ENCODE measurements around the gene KCNN4.
"Not testable (repeated sequence)": the region's sequence is repeated elsewhere in the genome, so short reads cannot be mapped to it uniquely, and the experiment has no call there.

The KCNN4 gene

GRCh38 chr19:43779147-43779819, 1.5 kb downstream of the KCNN4 start:
- TF ChIP-seq POLR2A (IDR thresholded peaks at IDR 0.05; ENCODE audit: low read depth, low read length) (no peak), POLR2AphosphoS5 (IDR thresholded peaks at IDR 0.05; ENCODE audit: low read depth, low read length) (no peak), TAF1 (IDR thresholded peaks at IDR 0.05; ENCODE audit: borderline replicate concordance, low read depth, low read length) (no peak)
- DNase-seq (ENCODE audit: insufficient read length) (no peak), FAIRE-seq (no peak)

- DNase-seq (ENCODE audit: insufficient read length) (no peak), FAIRE-seq (no peak)
- TF ChIP-seq POLR2AphosphoS5 (IDR thresholded peaks at IDR 0.05; ENCODE audit: low read depth, low read length) = no peak
- no peak for TF ChIP-seq POLR2A (IDR thresholded peaks at IDR 0.05; ENCODE audit: low read depth, low read length)
- no peak for TF ChIP-seq TAF1 (IDR thresholded peaks at IDR 0.05; ENCODE audit: borderline replicate concordance, low read depth, low read length)
Measured at GRCh38 chr19:43778651-43779050, 2.1 kb downstream of the KCNN4 start.

DNA sequence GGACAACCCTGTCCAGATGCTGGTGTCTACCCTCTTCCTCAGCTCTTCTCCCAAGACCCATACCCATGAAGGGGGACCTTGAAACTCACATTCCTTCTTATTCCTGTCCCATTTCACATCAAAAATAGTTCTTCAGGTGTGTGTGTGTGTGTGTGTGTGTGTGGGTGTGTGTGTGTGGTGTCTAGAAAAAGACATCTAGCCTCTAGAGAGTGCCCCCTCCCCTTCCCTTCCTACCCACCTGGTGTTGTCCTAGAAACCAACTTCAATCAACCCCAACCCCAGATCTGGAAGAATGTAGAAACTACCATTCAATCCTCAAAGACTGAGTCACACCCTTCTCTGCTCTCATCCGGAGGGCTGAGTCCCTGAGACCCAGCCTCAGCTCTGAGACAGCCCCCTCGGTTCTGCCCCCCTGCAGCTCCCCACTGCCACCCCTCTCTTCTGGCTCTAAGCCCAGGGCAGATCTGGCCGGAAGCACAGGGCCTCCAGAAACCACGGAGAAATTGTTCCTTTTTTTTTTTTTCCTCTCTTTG, 3.5 kb downstream of the KCNN4 start:
- no peak for FAIRE-seq
- TF ChIP-seq TAF1 (IDR thresholded peaks at IDR 0.05; ENCODE audit: borderline replicate concordance, low read depth, low read length) (no peak), POLR2AphosphoS5 (IDR thresholded peaks at IDR 0.05; ENCODE audit: low read depth, low read length) (no peak), POLR2A (IDR thresholded peaks at IDR 0.05; ENCODE audit: low read depth, low read length) (no peak)
- no peak for DNase-seq (ENCODE audit: insufficient read length)

DNA sequence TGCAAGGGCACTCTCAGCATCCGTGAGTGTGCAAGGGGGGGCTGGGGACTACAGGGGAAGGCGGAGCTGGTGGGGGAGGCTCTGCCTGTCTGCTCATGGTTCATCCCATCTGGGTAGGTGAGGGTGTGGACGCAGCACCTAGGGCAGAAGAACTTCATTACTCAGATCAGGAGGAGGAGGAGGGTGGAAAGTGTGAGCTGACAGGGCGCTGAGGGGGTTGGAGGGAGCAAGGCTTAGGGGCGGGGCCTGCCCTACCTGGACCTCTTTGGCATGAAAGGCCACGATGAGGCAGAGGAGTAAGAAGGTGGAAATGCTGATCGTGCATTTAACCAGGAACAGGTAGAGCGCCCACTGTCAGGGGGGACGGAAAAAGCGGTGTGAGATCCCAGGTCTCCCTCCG, 4.5 kb downstream of the KCNN4 start:
- FAIRE-seq (peak; percentile 14), DNase-seq (ENCODE audit: insufficient read length) (no peak)
- no peak for TF ChIP-seq TAF1 (IDR thresholded peaks at IDR 0.05; ENCODE audit: borderline replicate concordance, low read depth, low read length)

DNA sequence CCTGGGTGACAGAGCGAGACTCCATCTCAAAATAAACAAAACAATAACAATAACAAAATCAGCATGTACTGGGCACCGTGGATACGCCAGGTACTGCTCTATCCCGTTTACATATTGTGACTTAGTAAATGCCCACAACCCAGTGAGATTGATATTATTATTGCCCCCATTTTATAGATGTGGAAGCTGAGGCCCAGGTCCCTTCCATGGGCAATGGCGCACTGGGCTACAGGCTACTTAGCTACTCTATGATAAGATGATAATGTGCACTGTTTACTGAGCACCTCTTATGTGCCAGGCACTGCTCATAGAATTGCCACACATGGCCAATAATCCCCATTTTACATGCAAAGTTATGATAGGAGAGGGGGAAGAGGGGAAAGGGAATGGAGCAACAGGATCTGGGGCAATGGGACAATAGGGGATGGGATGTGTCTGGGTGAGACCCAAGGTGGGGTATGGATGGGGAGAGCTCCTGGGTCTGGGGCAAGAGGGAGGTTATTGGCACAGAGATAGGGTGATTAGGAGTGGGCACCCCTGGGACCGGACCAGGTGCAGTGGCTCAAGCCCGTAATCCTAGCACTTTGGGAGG, 5.4 kb downstream of the KCNN4 start:
- no peak for DNase-seq (ENCODE audit: insufficient read length)
- FAIRE-seq = no peak
- no peak for TF ChIP-seq TAF1 (IDR thresholded peaks at IDR 0.05; ENCODE audit: borderline replicate concordance, low read depth, low read length)
- TF ChIP-seq POLR2AphosphoS5 (IDR thresholded peaks at IDR 0.05; ENCODE audit: low read depth, low read length) = no peak
- TF ChIP-seq POLR2A (IDR thresholded peaks at IDR 0.05; ENCODE audit: low read depth, low read length) = no peak

- not testable (repeated sequence) for DNase-seq (ENCODE audit: insufficient read length); FAIRE-seq
Measured at GRCh38 chr19:43774940-43775258, 5.9 kb downstream of the KCNN4 start.

DNA sequence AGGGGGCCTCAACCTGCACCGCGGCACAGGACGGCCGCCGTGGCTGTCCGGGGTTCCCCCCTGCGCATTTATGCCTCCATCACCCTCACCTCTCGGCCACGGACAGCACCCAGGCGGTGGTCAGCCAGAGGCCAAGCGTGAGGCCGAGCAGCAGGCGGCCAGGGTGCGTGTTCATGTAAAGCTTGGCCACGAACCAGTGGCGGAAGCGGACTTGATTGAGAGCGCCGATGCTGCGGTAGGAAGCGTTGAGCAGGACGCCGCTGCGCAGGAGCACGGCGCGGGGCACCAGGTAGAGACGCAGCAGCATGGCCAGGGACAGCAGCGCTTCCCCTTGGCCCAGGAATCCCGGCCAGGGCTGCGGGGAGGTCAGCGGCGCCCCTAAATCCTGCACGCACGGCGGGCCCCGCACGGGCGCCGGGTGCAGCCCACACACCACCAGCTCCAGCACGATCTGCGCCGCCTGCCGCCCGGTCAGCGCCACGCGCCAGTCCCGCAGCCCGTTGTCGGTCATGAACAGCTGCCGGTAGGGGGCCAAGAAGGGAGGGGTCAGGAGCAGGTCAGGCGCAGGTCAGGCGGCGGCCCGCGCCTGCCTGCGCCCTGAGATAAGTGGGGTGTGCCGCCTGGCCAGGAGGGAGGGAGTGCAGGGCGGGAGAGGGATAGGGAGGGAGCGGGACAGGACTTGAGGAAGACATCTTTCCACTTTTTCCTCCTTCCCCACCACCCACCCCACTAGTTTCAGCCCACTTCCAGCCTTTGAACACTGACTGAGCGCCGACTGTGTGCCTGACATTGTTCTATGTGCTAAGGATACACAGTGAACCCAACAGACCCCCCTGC, 6.5 kb downstream of the KCNN4 start:
- no peak for TF ChIP-seq POLR2A (IDR thresholded peaks at IDR 0.05; ENCODE audit: low read depth, low read length)
- no peak for TF ChIP-seq POLR2AphosphoS5 (IDR thresholded peaks at IDR 0.05; ENCODE audit: low read depth, low read length)
- no peak for TF ChIP-seq TAF1 (IDR thresholded peaks at IDR 0.05; ENCODE audit: borderline replicate concordance, low read depth, low read length)
- FAIRE-seq (no peak), DNase-seq (ENCODE audit: insufficient read length) (no peak)

GRCh38 chr19:43773725-43774102, 7.1 kb downstream of the KCNN4 start:
- FAIRE-seq (no peak), DNase-seq (ENCODE audit: insufficient read length) (no peak)
- TF ChIP-seq TAF1 (IDR thresholded peaks at IDR 0.05; ENCODE audit: borderline replicate concordance, low read depth, low read length) (no peak), POLR2A (IDR thresholded peaks at IDR 0.05; ENCODE audit: low read depth, low read length) (no peak), POLR2AphosphoS5 (IDR thresholded peaks at IDR 0.05; ENCODE audit: low read depth, low read length) (no peak)

DNA sequence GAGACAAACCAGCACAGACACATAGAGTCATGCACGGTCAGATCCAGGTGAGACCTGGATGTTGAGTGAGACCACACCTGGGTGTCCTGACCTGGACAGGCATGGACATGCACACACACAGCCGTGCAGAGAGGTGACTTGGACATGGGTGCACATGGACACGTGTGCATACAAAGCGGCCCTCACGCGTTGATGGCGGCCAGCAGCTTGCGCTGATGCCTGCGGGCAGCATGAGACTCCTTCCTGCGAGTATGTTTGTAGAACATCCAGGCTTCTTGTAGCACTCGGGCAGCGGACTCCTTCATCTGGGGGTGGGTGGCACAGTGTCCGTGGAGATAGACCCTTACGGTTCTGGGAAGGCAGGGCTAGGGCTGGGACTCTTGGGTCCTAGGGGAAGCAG, 11.5 kb downstream of the KCNN4 start:
- DNase-seq (ENCODE audit: insufficient read length) (no peak), FAIRE-seq (no peak)
- no peak for TF ChIP-seq TAF1 (IDR thresholded peaks at IDR 0.05; ENCODE audit: borderline replicate concordance, low read depth, low read length)
- no peak for TF ChIP-seq POLR2A (IDR thresholded peaks at IDR 0.05; ENCODE audit: low read depth, low read length)
- TF ChIP-seq POLR2AphosphoS5 (IDR thresholded peaks at IDR 0.05; ENCODE audit: low read depth, low read length) = no peak

DNA sequence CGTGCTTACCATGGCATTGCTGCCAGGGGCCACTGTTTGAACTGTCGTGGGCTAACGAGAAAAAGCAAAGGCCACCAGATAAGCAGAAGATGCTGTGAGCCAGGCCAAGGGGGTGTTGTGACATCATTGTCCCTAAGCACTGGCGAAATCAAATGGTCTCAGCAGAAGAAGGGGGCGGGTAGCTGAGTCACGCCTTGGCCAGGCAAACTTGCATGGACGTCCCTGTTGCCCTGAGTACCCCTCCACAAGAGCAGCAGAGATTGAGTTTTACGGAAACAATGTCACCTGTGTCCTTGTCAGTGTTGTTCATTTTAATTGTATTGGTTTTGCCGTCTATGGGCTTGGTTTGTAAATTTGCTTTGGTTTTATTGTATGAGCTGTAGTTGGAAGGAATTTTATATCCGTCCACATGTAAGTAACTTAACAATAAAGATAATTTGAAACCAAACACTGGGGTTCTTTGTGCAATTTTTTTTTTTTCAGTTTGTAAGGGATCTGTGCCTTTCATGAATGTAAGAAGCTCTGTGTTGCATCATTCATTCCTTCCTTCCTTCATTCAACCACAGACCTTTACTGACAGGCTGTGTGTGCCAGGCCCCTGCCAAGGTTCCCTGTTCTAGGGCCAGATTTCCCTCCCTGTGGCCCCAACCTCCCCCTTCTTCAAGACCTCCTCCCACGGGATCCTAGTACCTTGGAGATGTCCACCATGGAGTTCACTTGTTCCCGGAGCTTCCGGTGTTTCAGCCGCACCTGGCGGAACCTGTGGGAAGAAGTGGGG, 12.3 kb downstream of the KCNN4 start:
- FAIRE-seq = no peak
- DNase-seq (ENCODE audit: insufficient read length) = no peak
- TF ChIP-seq POLR2AphosphoS5 (IDR thresholded peaks at IDR 0.05; ENCODE audit: low read depth, low read length) (no peak), TAF1 (IDR thresholded peaks at IDR 0.05; ENCODE audit: borderline replicate concordance, low read depth, low read length) (no peak), POLR2A (IDR thresholded peaks at IDR 0.05; ENCODE audit: low read depth, low read length) (no peak)

GRCh38 chr19:43767818-43768217, 13.0 kb downstream of the KCNN4 start:
- no peak for DNase-seq (ENCODE audit: insufficient read length)
- no peak for FAIRE-seq
- TF ChIP-seq TAF1 (IDR thresholded peaks at IDR 0.05; ENCODE audit: borderline replicate concordance, low read depth, low read length) (no peak), POLR2A (IDR thresholded peaks at IDR 0.05; ENCODE audit: low read depth, low read length) (no peak), POLR2AphosphoS5 (IDR thresholded peaks at IDR 0.05; ENCODE audit: low read depth, low read length) (no peak)
